ENCODE measurements around the gene AP2A1. TPM values are rescaled to one million over a fixed set of nuclear protein-coding genes. Genes with fewer than 3 reads are reported as not detected.

Gene AP2A1
- total and polyA plus RNA-seq, 9 of the 15 experiments (the other 6 are each of a cell fraction or from before 2014, with no cell fraction given) = 0.55 to 150 (median 31.9) TPM

DNA sequence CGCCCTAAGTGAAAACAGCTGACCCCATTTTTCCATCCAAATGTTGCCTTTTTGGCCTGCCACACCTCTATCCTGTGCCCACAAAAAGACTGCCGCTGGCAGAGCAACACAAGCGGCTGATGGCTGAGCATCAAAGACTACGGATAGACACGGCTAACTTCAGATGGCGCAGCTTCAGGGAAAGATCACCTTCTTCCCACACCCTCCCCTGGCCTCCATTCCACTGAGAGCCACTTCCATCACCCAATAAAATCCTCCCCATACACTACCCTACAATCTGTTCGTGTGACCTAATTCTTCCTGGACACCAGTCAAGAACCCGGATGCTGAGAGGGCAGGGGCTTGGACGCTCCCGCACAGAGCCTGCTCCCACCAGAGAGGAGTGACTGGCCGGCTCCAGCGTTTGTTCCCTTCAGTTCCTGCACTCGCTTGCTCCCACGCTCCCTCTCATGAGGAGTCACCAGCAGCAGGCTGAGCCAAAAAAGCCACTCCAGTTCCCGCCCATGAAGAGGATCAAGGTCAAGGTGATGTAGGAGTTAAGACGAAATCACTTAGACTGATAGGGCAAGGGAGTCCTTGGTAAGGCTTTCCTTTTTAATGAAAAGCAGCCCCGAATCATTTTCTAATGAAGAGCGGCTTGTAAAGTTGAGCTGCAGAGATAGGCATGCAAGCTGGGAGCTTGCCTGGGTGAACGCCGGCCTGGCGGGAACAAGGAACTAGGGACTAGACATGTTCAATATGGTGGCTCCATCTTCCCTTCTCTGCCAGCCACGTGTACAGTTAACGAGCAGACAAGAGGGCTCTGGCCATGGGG lies 39.4 kb upstream of the AP2A1 start:
- Histone ChIP-seq H3K9me3 (replicated peaks; ENCODE audit: control insufficient read depth, insufficient read depth, low read depth, low read length) (no peaks in the 10 kb centered on the region), H3K4me2 (ENCODE audit: insufficient read depth, low read length) (0 out of 2 replicates have a peak overlapping the region, but pooled peaks have one; percentile 27), H3K4me3 (no peak overlapping the region), H3K27ac (ENCODE audit: extremely low read depth, low read depth, low read length) (peak overlapping the region; percentile 59; the same call in 2 of the 3 replicates), H3K9ac (ENCODE audit: insufficient read depth in 1 of 2, low read depth in 2 of 2, low read length in 2 of 2) (peak overlapping the region; percentile 18 to 70; a peak in 2 of 4 replicates), H3K36me3 (ENCODE audit: control insufficient read depth, insufficient read depth, low read length) (0 out of 3 replicates have a peak, but pooled peaks cover 2% of the 10 kb centered on the region), H2AFZ (ENCODE audit: low read depth, low read length) (peak overlapping the region; percentile 73), H3K79me2 (ENCODE audit: control insufficient read depth, insufficient read depth, low read length) (no peaks in the 10 kb centered on the region), H3K4me1 (replicated peaks in 1 of 2; ENCODE audit: control insufficient read depth in 2 of 2, insufficient read depth in 2 of 2, low read length in 2 of 2) (peaks cover 0 to 8% of the 10 kb centered on the region in 2 experiments; a peak in 4 of 5 replicates), H3K9me1 (ENCODE audit: control insufficient read depth, insufficient read depth, low read length) (no peaks in the 10 kb centered on the region), H3K27me3 (ENCODE audit: control insufficient read depth in 2 of 2, insufficient read depth in 2 of 2, low read length in 2 of 2) (no peaks in the 10 kb centered on the region), H4K20me1 (replicated peaks; ENCODE audit: control insufficient read depth, insufficient read depth, low read length) (no peaks in the 10 kb centered on the region)
- ChIA-PET CTCF (ENCODE audit: low intra/inter-chr PET ratio) (no interaction called here), POLR2A (interaction anchor here (2.0 kb wide), 1 partner anchor 10 kb away, joined by 5 read pairs; no protein-coding TSS in a partner anchor)
- DNase-seq (ENCODE audit: extremely low read depth in 1 of 4, low spot score in 3 of 4) (peak in 1 of 4 experiments; percentile 46), ATAC-seq (peak; percentile 23), FAIRE-seq (no peak)
- intact Hi-C loops (cut with micrococcal nuclease) (no loop called here), in situ Hi-C loops (cut with MboI) (no loop called here)
- 62% methylated on average over 23 of the region's 23 CpGs for WGBS (ENCODE audit: insufficient coverage, low coverage, missing lambda C conversion rate)
- no TSS peak for BruUV-seq (replicated peaks)
- peak; percentile 52; the same call in 1 of the 2 replicates for TF ChIP-seq L3MBTL2 (IDR thresholded peaks at IDR 0.05)
- TF ChIP-seq ZBTB9 (CRISPR knock-in tag; IDR thresholded peaks at IDR 0.05) = no peak
- TF ChIP-seq ZNF12 (CRISPR knock-in tag; IDR thresholded peaks at IDR 0.05) = no peak
- 0 out of 2 replicates have a peak, but pooled peaks have one; percentile 52 for TF ChIP-seq SMAD4 (CRISPR knock-in tag; conservative IDR thresholded peaks at IDR 0.05)
- no peak for TF ChIP-seq HDAC1 (IDR thresholded peaks at IDR 0.05)
- 0 out of 2 replicates have a peak, but pooled peaks have one; percentile 13 for TF ChIP-seq MAX (CRISPR knock-in tag; IDR thresholded peaks at IDR 0.05)
- TF ChIP-seq E2F6 (IDR thresholded peaks at IDR 0.05; ENCODE audit: borderline replicate concordance in 1 of 2, extremely low read depth in 1 of 2, insufficient read depth in 1 of 2, insufficient read length in 1 of 2, low read depth in 1 of 2, low read length in 1 of 2, poor library complexity in 1 of 2, severe bottlenecking in 1 of 2) = peak in 1 of 2 experiments; percentile 7
- TF ChIP-seq, protein P1, sequence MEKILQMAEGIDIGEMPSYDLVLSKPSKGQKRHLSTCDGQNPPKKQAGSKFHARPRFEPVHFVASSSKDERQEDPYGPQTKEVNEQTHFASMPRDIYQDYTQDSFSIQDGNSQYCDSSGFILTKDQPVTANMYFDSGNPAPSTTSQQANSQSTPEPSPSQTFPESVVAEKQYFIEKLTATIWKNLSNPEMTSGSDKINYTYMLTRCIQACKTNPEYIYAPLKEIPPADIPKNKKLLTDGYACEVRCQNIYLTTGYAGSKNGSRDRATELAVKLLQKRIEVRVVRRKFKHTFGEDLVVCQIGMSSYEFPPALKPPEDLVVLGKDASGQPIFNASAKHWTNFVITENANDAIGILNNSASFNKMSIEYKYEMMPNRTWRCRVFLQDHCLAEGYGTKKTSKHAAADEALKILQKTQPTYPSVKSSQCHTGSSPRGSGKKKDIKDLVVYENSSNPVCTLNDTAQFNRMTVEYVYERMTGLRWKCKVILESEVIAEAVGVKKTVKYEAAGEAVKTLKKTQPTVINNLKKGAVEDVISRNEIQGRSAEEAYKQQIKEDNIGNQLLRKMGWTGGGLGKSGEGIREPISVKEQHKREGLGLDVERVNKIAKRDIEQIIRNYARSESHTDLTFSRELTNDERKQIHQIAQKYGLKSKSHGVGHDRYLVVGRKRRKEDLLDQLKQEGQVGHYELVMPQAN (IDR thresholded peaks at IDR 0.05; ENCODE audit: borderline replicate concordance) = no peak
- peak; percentile 63; the same call in 1 of the 2 replicates for TF ChIP-seq CREB3L1 (IDR thresholded peaks at IDR 0.05; ENCODE audit: borderline replicate concordance, low read depth)
- no peak for TF ChIP-seq FOXP1 (CRISPR knock-in tag; IDR thresholded peaks at IDR 0.05)
- TF ChIP-seq, protein P2, sequence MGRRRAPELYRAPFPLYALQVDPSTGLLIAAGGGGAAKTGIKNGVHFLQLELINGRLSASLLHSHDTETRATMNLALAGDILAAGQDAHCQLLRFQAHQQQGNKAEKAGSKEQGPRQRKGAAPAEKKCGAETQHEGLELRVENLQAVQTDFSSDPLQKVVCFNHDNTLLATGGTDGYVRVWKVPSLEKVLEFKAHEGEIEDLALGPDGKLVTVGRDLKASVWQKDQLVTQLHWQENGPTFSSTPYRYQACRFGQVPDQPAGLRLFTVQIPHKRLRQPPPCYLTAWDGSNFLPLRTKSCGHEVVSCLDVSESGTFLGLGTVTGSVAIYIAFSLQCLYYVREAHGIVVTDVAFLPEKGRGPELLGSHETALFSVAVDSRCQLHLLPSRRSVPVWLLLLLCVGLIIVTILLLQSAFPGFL (CRISPR knock-in tag; IDR thresholded peaks at IDR 0.05) = no peak
